ENCODE results near the gene HLF.

The HLF gene

GRCh38 chr17:55264278-55264644, 499 bp upstream of the HLF start:
- peaks cover 54% of the 10 kb centered on the region for H3K27me3 ChIP-seq (ENCODE audit: insufficient read depth, poor library complexity, severe bottlenecking)
- no peak overlapping the region for H3K27ac ChIP-seq (replicated peaks)
- TF ChIP-seq SPI1 (IDR thresholded peaks at IDR 0.05; ENCODE audit: borderline replicate concordance, low read depth): no peak
- TF ChIP-seq POLR2AphosphoS5 (IDR thresholded peaks at IDR 0.05; ENCODE audit: low read depth): no peak
- TF ChIP-seq GABPA (IDR thresholded peaks at IDR 0.05; ENCODE audit: low read depth): no peak
- no peak for TF ChIP-seq REST (IDR thresholded peaks at IDR 0.05; ENCODE audit: insufficient replicate concordance, low read depth)
- TF ChIP-seq CTCF (IDR thresholded peaks at IDR 0.05; ENCODE audit: insufficient read depth, low read length): no peak
- no peak for DNase-seq (ENCODE audit: low read depth in 1 of 2, low spot score in 1 of 2)
- no peak overlapping the region for H3K4me3 ChIP-seq (replicated peaks; ENCODE audit: insufficient read depth, low read length)

- DNase-seq (ENCODE audit: low read depth in 1 of 2, low spot score in 1 of 2): no peak
- TF ChIP-seq GABPA (IDR thresholded peaks at IDR 0.05; ENCODE audit: low read depth): no peak
- TF ChIP-seq SPI1 (IDR thresholded peaks at IDR 0.05; ENCODE audit: borderline replicate concordance, low read depth): no peak
- no peak for TF ChIP-seq REST (IDR thresholded peaks at IDR 0.05; ENCODE audit: insufficient replicate concordance, low read depth)
- TF ChIP-seq POLR2AphosphoS5 (IDR thresholded peaks at IDR 0.05; ENCODE audit: low read depth): no peak
- no peak for TF ChIP-seq CTCF (IDR thresholded peaks at IDR 0.05; ENCODE audit: insufficient read depth, low read length)
- Histone ChIP-seq H3K27me3 (ENCODE audit: insufficient read depth, poor library complexity, severe bottlenecking) (peaks cover 50% of the 10 kb centered on the region), H3K4me3 (replicated peaks; ENCODE audit: insufficient read depth, low read length) (no peak overlapping the region), H3K27ac (replicated peaks) (no peak overlapping the region)
Measured at GRCh38 chr17:55265311-55266021, 706 bp downstream of the HLF start.

- H3K27ac ChIP-seq (replicated peaks): no peak overlapping the region
- peaks cover 50% of the 10 kb centered on the region for H3K27me3 ChIP-seq (ENCODE audit: insufficient read depth, poor library complexity, severe bottlenecking)
- no peak for TF ChIP-seq GABPA (IDR thresholded peaks at IDR 0.05; ENCODE audit: low read depth)
- TF ChIP-seq REST (IDR thresholded peaks at IDR 0.05; ENCODE audit: insufficient replicate concordance, low read depth): no peak
- TF ChIP-seq CTCF (IDR thresholded peaks at IDR 0.05; ENCODE audit: insufficient read depth, low read length): no peak
- no peak for TF ChIP-seq SPI1 (IDR thresholded peaks at IDR 0.05; ENCODE audit: borderline replicate concordance, low read depth)
- no peak for TF ChIP-seq POLR2AphosphoS5 (IDR thresholded peaks at IDR 0.05; ENCODE audit: low read depth)
- H3K4me3 ChIP-seq (replicated peaks; ENCODE audit: insufficient read depth, low read length): no peak overlapping the region
- no peak for DNase-seq (ENCODE audit: low read depth in 1 of 2, low spot score in 1 of 2)
Measured at GRCh38 chr17:55266051-55266957, 1.5 kb downstream of the HLF start.
